ENCODE measurements around the gene MRPL1. TPM values are rescaled to one million over a fixed set of nuclear protein-coding genes. Genes with fewer than 3 reads are reported as not detected.

The MRPL1 gene
- total and polyA plus RNA-seq, 2 of the 13 experiments (the other 11 are each of a cell fraction or from before 2014, with no cell fraction given): 23.3 to 61.5 TPM

DNA sequence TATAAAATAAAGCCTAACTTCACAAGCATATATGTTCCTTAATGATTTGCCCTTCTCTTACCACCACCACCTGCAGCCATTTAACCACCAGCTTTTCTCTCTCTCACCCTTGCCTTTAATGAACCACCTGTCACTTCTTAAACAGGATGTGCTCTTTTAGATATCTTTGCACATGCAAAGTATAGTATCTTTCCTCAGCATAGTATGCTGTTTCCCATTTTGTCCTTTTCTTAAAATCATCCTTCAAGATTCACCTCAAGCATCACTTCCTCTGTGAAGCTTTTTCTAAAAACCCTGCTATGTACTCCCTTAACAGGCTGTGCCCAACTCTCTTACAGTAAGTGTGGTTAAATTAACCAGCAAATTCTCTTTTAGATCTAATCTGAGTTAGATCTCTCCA is 35.3 kb upstream of the MRPL1 start:
- Histone ChIP-seq H4K20me1 (ENCODE audit: insufficient read depth, low read length) (no peaks in the 10 kb centered on the region), H3K9me3 (ENCODE audit: low read length) (no peaks in the 10 kb centered on the region), H2AFZ (ENCODE audit: low read length) (no peak overlapping the region), H3K9ac (ENCODE audit: insufficient read depth, low read depth, low read length) (no peak overlapping the region), H3K4me3 (replicated peaks in 1 of 3; ENCODE audit: insufficient read depth in 1 of 3, low read depth in 2 of 3, low read length in 3 of 3) (no peak overlapping the region), H3K4me1 (ENCODE audit: insufficient read depth, low read length) (peaks cover 6% of the 10 kb centered on the region), H3K79me2 (ENCODE audit: insufficient read depth, low read length) (no peaks in the 10 kb centered on the region), H3K27ac (ENCODE audit: extremely low read length, insufficient read depth, low read length) (no peak overlapping the region), H3K4me2 (ENCODE audit: low read depth, low read length) (no peak overlapping the region), H3K36me3 (replicated peaks in 1 of 2; ENCODE audit: control insufficient read depth in 1 of 2, insufficient read depth in 2 of 2, low read length in 2 of 2) (no peaks in the 10 kb centered on the region), H3K27me3 (ENCODE audit: control insufficient read depth in 1 of 2, insufficient read depth in 2 of 2, low read length in 2 of 2) (peaks cover 0 to 3% of the 10 kb centered on the region in 2 experiments; a peak in 1 of 5 replicates)
- CTCF ChIA-PET (ENCODE audit: low intra/inter-chr PET ratio, low total read pairs): no interaction called here
- FAIRE-seq (no peak), ATAC-seq (no peak), DNase-seq (ENCODE audit: low spot score) (no peak)
- in situ Hi-C loops (cut with HindIII; ENCODE audit: extremely low pct_ligation_motif_present, low pct_unique_long_range_greater_than_20kb): no loop called here
- POLR2A ChIA-PET: no interaction called here
- TF ChIP-seq ZNF251 (CRISPR knock-in tag; IDR thresholded peaks at IDR 0.05) (no peak), ZMYM4 (CRISPR knock-in tag; IDR thresholded peaks at IDR 0.05) (no peak), RBFOX2 (IDR thresholded peaks at IDR 0.05; ENCODE audit: low read depth, low read length) (no peak), TCF7 (IDR thresholded peaks at IDR 0.05; ENCODE audit: low read depth) (no peak), ZFP82 (CRISPR knock-in tag; IDR thresholded peaks at IDR 0.05; ENCODE audit: borderline replicate concordance) (no peak), REL (CRISPR knock-in tag; conservative IDR thresholded peaks at IDR 0.05) (no peak), ZKSCAN8 (CRISPR knock-in tag; IDR thresholded peaks at IDR 0.05; ENCODE audit: borderline replicate concordance) (no peak), CBX2 (IDR thresholded peaks at IDR 0.05; ENCODE audit: low read depth, low read length) (no peak), CBX2 (CRISPR knock-in tag; IDR thresholded peaks at IDR 0.05; ENCODE audit: low read depth) (no peak)
- TF ChIP-seq, protein P1, sequence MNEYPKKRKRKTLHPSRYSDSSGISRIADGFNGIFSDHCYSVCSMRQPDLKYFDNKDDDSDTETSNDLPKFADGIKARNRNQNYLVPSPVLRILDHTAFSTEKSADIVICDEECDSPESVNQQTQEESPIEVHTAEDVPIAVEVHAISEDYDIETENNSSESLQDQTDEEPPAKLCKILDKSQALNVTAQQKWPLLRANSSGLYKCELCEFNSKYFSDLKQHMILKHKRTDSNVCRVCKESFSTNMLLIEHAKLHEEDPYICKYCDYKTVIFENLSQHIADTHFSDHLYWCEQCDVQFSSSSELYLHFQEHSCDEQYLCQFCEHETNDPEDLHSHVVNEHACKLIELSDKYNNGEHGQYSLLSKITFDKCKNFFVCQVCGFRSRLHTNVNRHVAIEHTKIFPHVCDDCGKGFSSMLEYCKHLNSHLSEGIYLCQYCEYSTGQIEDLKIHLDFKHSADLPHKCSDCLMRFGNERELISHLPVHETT (CRISPR knock-in tag; conservative IDR thresholded peaks at IDR 0.05): no peak
- TF ChIP-seq, protein P2, sequence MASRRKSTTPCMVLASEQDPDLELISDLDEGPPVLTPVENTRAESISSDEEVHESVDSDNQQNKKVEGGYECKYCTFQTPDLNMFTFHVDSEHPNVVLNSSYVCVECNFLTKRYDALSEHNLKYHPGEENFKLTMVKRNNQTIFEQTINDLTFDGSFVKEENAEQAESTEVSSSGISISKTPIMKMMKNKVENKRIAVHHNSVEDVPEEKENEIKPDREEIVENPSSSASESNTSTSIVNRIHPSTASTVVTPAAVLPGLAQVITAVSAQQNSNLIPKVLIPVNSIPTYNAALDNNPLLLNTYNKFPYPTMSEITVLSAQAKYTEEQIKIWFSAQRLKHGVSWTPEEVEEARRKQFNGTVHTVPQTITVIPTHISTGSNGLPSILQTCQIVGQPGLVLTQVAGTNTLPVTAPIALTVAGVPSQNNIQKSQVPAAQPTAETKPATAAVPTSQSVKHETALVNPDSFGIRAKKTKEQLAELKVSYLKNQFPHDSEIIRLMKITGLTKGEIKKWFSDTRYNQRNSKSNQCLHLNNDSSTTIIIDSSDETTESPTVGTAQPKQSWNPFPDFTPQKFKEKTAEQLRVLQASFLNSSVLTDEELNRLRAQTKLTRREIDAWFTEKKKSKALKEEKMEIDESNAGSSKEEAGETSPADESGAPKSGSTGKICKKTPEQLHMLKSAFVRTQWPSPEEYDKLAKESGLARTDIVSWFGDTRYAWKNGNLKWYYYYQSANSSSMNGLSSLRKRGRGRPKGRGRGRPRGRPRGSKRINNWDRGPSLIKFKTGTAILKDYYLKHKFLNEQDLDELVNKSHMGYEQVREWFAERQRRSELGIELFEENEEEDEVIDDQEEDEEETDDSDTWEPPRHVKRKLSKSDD (CRISPR knock-in tag; IDR thresholded peaks at IDR 0.05; ENCODE audit: low read depth): no peak
- TF ChIP-seq, protein P3, sequence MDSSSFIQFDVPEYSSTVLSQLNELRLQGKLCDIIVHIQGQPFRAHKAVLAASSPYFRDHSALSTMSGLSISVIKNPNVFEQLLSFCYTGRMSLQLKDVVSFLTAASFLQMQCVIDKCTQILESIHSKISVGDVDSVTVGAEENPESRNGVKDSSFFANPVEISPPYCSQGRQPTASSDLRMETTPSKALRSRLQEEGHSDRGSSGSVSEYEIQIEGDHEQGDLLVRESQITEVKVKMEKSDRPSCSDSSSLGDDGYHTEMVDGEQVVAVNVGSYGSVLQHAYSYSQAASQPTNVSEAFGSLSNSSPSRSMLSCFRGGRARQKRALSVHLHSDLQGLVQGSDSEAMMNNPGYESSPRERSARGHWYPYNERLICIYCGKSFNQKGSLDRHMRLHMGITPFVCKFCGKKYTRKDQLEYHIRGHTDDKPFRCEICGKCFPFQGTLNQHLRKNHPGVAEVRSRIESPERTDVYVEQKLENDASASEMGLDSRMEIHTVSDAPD (CRISPR knock-in tag; IDR thresholded peaks at IDR 0.05): no peak
- intact Hi-C loops (cut with micrococcal nuclease; ENCODE audit: unreplicated experiment): no loop called here
- no TSS peak for BruUV-seq (replicated peaks)
